WTC11 (cell line): Measurements from ENCODE around the gene GRAMD2A. TPM values are rescaled to one million over a fixed set of nuclear protein-coding genes. Genes with fewer than 3 reads are reported as not detected.

Source experiments
- ATAC-seq: fragments of 200-7000 bp; cut with Tn5 transposase; 2 replicates; pipeline ENCODE4 v1.10.0; 2021; ENCODE audit warnings: mild to moderate bottlenecking, moderate library complexity
- CTCF ChIA-PET: fragments of 300-600 bp; sonication (Branson Sonifier 250); formaldehyde crosslinking; loops from one replicate; lab custom pipeline; 2021; ENCODE audit warnings: antibody characterized with exemption; lab: Charles Lee
- POLR2A ChIA-PET: fragments of 350-600 bp; sonication (Branson Sonifier 250); formaldehyde crosslinking; loops from one replicate; lab custom pipeline; 2021; ENCODE audit warnings: antibody characterized with exemption; lab: Charles Lee
- DNase-seq: peaks from one replicate; pipeline ENCODE4 v3.0.0; 2021; ENCODE audit warnings: low spot score
- H3K27ac Mint-ChIP-seq: 2 replicates; pipeline ENCODE4 v1.8.0; 2021; ENCODE audit warnings: mixed read lengths
- H3K27me3 Mint-ChIP-seq: 2 replicates; pipeline ENCODE4 v1.8.0; 2021; ENCODE audit warnings: low read depth, mild to moderate bottlenecking, moderate library complexity, mixed read lengths
- H3K36me3 Mint-ChIP-seq: 2 replicates; pipeline ENCODE4 v1.8.0; 2021; ENCODE audit warnings: mixed read lengths
- H3K4me1 Mint-ChIP-seq: 2 replicates; pipeline ENCODE4 v1.8.0; 2022; ENCODE audit warnings: mixed read lengths
- H3K4me3 Mint-ChIP-seq: 2 replicates; pipeline ENCODE4 v1.8.0; 2021; ENCODE audit warnings: mild to moderate bottlenecking, moderate library complexity, mixed read lengths
- H3K9me3 Mint-ChIP-seq: 2 replicates; pipeline ENCODE4 v1.8.0; 2021; ENCODE audit warnings: mixed read lengths
- ATF1 ChIP-seq: sonication (generic); formaldehyde crosslinking; IDR thresholded peaks from 2 replicates; pipeline ENCODE4 v1.8.1; 2023; ENCODE audit warnings: mild to moderate bottlenecking, moderate library complexity, missing genetic modification reagents
- ETV6 ChIP-seq: sonication (generic); formaldehyde crosslinking; IDR thresholded peaks from 2 replicates; pipeline ENCODE4 v1.8.1; 2022; ENCODE audit warnings: mild to moderate bottlenecking, missing genetic modification reagents
- FOXK1 ChIP-seq: sonication (generic); formaldehyde crosslinking; IDR thresholded peaks from 2 replicates; pipeline ENCODE4 v1.8.0; 2022; ENCODE audit warnings: mild to moderate bottlenecking, moderate library complexity, missing genetic modification reagents
- FOXP1 ChIP-seq: sonication (generic); formaldehyde crosslinking; IDR thresholded peaks from 2 replicates; pipeline ENCODE4 v1.8.0; 2022; ENCODE audit warnings: missing genetic modification reagents, mild to moderate bottlenecking, moderate library complexity, borderline replicate concordance
- GTF2I ChIP-seq: fragments of 250-450 bp; sonication (Bioruptor Pico); conservative IDR thresholded peaks from 2 replicates; pipeline ENCODE4 v1.4.0; 2021; ENCODE audit warnings: mild to moderate bottlenecking
- HMGA2 ChIP-seq: fragments of 250-450 bp; sonication (Bioruptor Pico); IDR thresholded peaks from 2 replicates; pipeline ENCODE4 v1.4.0; 2021; ENCODE audit warnings: mild to moderate bottlenecking, moderate library complexity
- KAT7 ChIP-seq: sonication (generic); formaldehyde crosslinking; IDR thresholded peaks from 2 replicates; pipeline ENCODE4 v1.8.1; 2023; ENCODE audit warnings: missing genetic modification reagents, mild to moderate bottlenecking, borderline replicate concordance
- NFE2L1 ChIP-seq: sonication (generic); formaldehyde crosslinking; IDR thresholded peaks from 2 replicates; pipeline ENCODE4 v1.8.1; 2023; ENCODE audit warnings: missing genetic modification reagents
- NFYB ChIP-seq: sonication (generic); formaldehyde crosslinking; conservative IDR thresholded peaks from 2 replicates; pipeline ENCODE4 v1.8.0; 2022; ENCODE audit warnings: low read depth, missing genetic modification reagents
- OVOL2 ChIP-seq: fragments of 250-450 bp; sonication (Bioruptor Pico); IDR thresholded peaks from 2 replicates; pipeline ENCODE4 v1.9.0; 2021; ENCODE audit warnings: mild to moderate bottlenecking, borderline replicate concordance
- RORB ChIP-seq: fragments of 250-450 bp; sonication (Bioruptor Pico); IDR thresholded peaks from 2 replicates; pipeline ENCODE4 v1.9.0; 2021; ENCODE audit warnings: mild to moderate bottlenecking
- SMAD4 ChIP-seq: sonication (generic); formaldehyde crosslinking; IDR thresholded peaks from 2 replicates; pipeline ENCODE4 v1.8.0; 2022; ENCODE audit warnings: mild to moderate bottlenecking, missing genetic modification reagents
- TEAD1 ChIP-seq: sonication (generic); formaldehyde crosslinking; IDR thresholded peaks from 2 replicates; pipeline ENCODE4 v1.8.0; 2022; ENCODE audit warnings: mild to moderate bottlenecking, missing genetic modification reagents
- TP53 ChIP-seq: sonication (generic); formaldehyde crosslinking; IDR thresholded peaks from 2 replicates; pipeline ENCODE4 v1.8.1; 2023; ENCODE audit warnings: mild to moderate bottlenecking, missing genetic modification reagents
- ZBTB21 ChIP-seq: sonication (generic); formaldehyde crosslinking; IDR thresholded peaks from 2 replicates; pipeline ENCODE4 v1.8.1; 2023; ENCODE audit warnings: mild to moderate bottlenecking, missing genetic modification reagents, borderline replicate concordance
- ZNF138 ChIP-seq: sonication (generic); formaldehyde crosslinking; conservative IDR thresholded peaks from 2 replicates; pipeline ENCODE4 v1.8.1; 2022; ENCODE audit warnings: mild to moderate bottlenecking, moderate library complexity, missing genetic modification reagents
- ZNF317 ChIP-seq: sonication (generic); formaldehyde crosslinking; IDR thresholded peaks from 2 replicates; pipeline ENCODE4 v1.8.1; 2023; ENCODE audit warnings: low read depth, mild to moderate bottlenecking, moderate library complexity, missing genetic modification reagents, borderline replicate concordance
- ZNF671 ChIP-seq: fragments of 250-450 bp; sonication (Bioruptor Pico); IDR thresholded peaks from 2 replicates; pipeline ENCODE4 v1.8.0; 2021; ENCODE audit warnings: mild to moderate bottlenecking
- total RNA-seq: library from RNA; stranded (reverse); gene quantifications from 3 replicates; pipeline ENCODE4 v1.2.3, GENCODE V29; 2021
- TF ChIP-seq, protein P1 (sequence below): fragments of 250-450 bp; sonication (Bioruptor Pico); IDR thresholded peaks from 2 replicates; pipeline ENCODE4 v1.8.0; 2021; ENCODE audit warnings: mild to moderate bottlenecking
- TF ChIP-seq, protein P2 (sequence below): sonication (generic); formaldehyde crosslinking; IDR thresholded peaks from 2 replicates; pipeline ENCODE4 v1.8.1; 2023; ENCODE audit warnings: mild to moderate bottlenecking, missing genetic modification reagents, moderate library complexity
- TF ChIP-seq, protein P3 (sequence below): sonication (generic); formaldehyde crosslinking; IDR thresholded peaks from 2 replicates; pipeline ENCODE4 v1.8.0; 2022; ENCODE audit warnings: mild to moderate bottlenecking, missing genetic modification reagents
- TF ChIP-seq, protein P4 (sequence below): sonication (generic); formaldehyde crosslinking; IDR thresholded peaks from 2 replicates; pipeline ENCODE4 v1.8.0; 2023; ENCODE audit warnings: mild to moderate bottlenecking, missing genetic modification reagents

The GRAMD2A gene
- total RNA-seq, 1 experiment from 2014 or later: 1.9 TPM

DNA sequence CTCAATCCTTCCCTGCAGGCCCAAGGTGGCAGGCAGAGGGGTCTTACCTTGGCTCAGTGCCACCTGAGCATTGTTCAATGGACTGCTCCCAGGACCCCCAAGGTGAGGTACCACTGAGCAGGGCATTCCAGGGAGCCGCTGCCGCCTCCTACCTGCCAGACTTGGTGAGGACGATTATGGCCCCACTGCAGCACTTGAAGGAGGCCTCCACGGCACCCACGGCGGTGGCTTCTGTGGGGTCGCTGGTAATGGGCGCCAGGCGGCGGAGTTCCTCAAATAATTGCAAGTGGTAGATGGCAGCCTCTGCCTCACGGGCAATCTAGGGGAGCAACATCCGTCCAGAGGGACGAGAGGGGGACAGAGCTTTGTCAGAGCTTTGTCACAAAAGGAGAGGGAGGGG, 4.7 kb upstream of the GRAMD2A start (continued):
- TF ChIP-seq, protein P1, sequence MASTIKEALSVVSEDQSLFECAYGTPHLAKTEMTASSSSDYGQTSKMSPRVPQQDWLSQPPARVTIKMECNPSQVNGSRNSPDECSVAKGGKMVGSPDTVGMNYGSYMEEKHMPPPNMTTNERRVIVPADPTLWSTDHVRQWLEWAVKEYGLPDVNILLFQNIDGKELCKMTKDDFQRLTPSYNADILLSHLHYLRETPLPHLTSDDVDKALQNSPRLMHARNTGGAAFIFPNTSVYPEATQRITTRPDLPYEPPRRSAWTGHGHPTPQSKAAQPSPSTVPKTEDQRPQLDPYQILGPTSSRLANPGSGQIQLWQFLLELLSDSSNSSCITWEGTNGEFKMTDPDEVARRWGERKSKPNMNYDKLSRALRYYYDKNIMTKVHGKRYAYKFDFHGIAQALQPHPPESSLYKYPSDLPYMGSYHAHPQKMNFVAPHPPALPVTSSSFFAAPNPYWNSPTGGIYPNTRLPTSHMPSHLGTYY (CRISPR knock-in tag): no peak
- TF ChIP-seq, protein P2, sequence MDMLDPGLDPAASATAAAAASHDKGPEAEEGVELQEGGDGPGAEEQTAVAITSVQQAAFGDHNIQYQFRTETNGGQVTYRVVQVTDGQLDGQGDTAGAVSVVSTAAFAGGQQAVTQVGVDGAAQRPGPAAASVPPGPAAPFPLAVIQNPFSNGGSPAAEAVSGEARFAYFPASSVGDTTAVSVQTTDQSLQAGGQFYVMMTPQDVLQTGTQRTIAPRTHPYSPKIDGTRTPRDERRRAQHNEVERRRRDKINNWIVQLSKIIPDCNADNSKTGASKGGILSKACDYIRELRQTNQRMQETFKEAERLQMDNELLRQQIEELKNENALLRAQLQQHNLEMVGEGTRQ (CRISPR knock-in tag): no peak
- TF ChIP-seq, protein P3, sequence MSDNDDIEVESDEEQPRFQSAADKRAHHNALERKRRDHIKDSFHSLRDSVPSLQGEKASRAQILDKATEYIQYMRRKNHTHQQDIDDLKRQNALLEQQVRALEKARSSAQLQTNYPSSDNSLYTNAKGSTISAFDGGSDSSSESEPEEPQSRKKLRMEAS (CRISPR knock-in tag): no peak
- TF ChIP-seq ZBTB21 (CRISPR knock-in tag) (no peak), RORB (CRISPR knock-in tag) (no peak), OVOL2 (no peak), NFE2L1 (no peak), FOXK1 (no peak), NFYB (no peak)

DNA sequence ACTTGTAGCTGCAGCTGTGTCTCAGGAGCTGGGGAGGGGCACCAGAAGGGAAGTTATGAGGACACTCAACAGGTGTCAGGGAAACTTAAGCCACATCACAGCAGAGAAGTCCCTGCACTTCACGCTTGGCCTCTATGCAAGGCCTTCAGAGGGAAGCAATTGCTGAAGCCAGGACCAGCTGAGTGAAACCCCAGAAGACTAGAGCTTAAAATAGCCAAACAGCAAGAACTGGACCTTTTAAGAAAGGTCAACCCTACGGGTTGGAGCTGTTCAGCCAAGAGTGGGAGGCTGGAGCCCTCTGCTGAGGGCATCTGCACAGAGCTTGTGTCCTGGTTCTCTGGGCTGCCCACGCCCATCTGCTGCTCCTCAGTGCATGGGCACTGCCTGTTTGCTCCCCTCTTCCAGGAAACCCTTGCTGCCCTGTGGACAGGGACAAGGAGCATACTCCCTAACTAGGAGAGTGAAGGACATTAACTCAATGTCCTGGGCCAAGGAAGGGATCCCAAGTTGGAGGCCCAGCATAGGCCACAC, 3.9 kb upstream of the GRAMD2A start:
- TF ChIP-seq, protein P3 (CRISPR knock-in tag): no peak
- TF ChIP-seq, protein P2 (CRISPR knock-in tag): no peak
- no peak for TF ChIP-seq ATF1
- TF ChIP-seq GTF2I (CRISPR knock-in tag): no peak
- no peak for TF ChIP-seq ETV6
- no peak for TF ChIP-seq RORB (CRISPR knock-in tag)
- TF ChIP-seq TEAD1: no peak
- TF ChIP-seq ZBTB21 (CRISPR knock-in tag): no peak
- no peak for TF ChIP-seq KAT7 (CRISPR knock-in tag)
- TF ChIP-seq SMAD4 (CRISPR knock-in tag): no peak
- no peak for TF ChIP-seq ZNF671 (CRISPR knock-in tag)
- no peak for TF ChIP-seq FOXP1 (CRISPR knock-in tag)
- TF ChIP-seq HMGA2 (CRISPR knock-in tag): no peak
- TF ChIP-seq TP53 (CRISPR knock-in tag): no peak
- TF ChIP-seq, protein P4, sequence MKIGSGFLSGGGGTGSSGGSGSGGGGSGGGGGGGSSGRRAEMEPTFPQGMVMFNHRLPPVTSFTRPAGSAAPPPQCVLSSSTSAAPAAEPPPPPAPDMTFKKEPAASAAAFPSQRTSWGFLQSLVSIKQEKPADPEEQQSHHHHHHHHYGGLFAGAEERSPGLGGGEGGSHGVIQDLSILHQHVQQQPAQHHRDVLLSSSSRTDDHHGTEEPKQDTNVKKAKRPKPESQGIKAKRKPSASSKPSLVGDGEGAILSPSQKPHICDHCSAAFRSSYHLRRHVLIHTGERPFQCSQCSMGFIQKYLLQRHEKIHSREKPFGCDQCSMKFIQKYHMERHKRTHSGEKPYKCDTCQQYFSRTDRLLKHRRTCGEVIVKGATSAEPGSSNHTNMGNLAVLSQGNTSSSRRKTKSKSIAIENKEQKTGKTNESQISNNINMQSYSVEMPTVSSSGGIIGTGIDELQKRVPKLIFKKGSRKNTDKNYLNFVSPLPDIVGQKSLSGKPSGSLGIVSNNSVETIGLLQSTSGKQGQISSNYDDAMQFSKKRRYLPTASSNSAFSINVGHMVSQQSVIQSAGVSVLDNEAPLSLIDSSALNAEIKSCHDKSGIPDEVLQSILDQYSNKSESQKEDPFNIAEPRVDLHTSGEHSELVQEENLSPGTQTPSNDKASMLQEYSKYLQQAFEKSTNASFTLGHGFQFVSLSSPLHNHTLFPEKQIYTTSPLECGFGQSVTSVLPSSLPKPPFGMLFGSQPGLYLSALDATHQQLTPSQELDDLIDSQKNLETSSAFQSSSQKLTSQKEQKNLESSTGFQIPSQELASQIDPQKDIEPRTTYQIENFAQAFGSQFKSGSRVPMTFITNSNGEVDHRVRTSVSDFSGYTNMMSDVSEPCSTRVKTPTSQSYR: no peak
- no peak for TF ChIP-seq ZNF317 (CRISPR knock-in tag)
- TF ChIP-seq ZNF138 (CRISPR knock-in tag): no peak
- TF ChIP-seq, all 79 proteins: peak for 0
- ChIA-PET POLR2A (no interaction called here), CTCF (interaction anchor here (1.4 kb wide), 1 partner anchor 21 kb away, joined by 5 read pairs; no protein-coding TSS in a partner anchor)
- no peak overlapping the region for H3K4me3 Mint-ChIP-seq
- no peak overlapping the region for H3K27ac Mint-ChIP-seq
- peaks cover 79% of the 10 kb centered on the region for H3K36me3 Mint-ChIP-seq
- H3K27me3 Mint-ChIP-seq: peaks cover 13% of the 10 kb centered on the region
- DNase-seq (no peak), ATAC-seq (no peak)
- peaks cover 14% of the 10 kb centered on the region for H3K4me1 Mint-ChIP-seq
- no peaks in the 10 kb centered on the region for H3K9me3 Mint-ChIP-seq
